GM12875 (cell line): Measurements from ENCODE around the gene ZBTB16.

Experiments used
- H3K4me3 ChIP-seq: one replicate; pipeline ENCODE4 v1.5.1; 2011; ENCODE audit warnings: low read depth, low read length, control low read depth
- CTCF ChIP-seq: IDR thresholded peaks from 2 replicates; pipeline ENCODE4 v1.5.1; 2011; ENCODE audit warnings: low read depth, mild to moderate bottlenecking, control low read depth, inconsistent platforms, low read length, moderate library complexity, borderline replicate concordance; ENCODE audit not compliant: insufficient read depth

Gene ZBTB16

GRCh38 chr11:114277637-114278341 lies 218.3 kb downstream of the ZBTB16 start:
- no peak overlapping the region for H3K4me3 ChIP-seq
- TF ChIP-seq CTCF, result no peak

GRCh38 chr11:114278342-114279065 lies 219.0 kb downstream of the ZBTB16 start:
- H3K4me3 ChIP-seq, result no peak overlapping the region
- TF ChIP-seq CTCF, result no peak

- TF ChIP-seq CTCF, result no peak
- no peak overlapping the region for H3K4me3 ChIP-seq
Observed at GRCh38 chr11:114279792-114280546, 220.5 kb downstream of the ZBTB16 start.

- TF ChIP-seq CTCF, result peak; percentile 49; the same call in 1 of the 2 replicates
- no peak overlapping the region for H3K4me3 ChIP-seq
Observed at GRCh38 chr11:114280696-114281095, 221.2 kb downstream of the ZBTB16 start.

- H3K4me3 ChIP-seq, result no peak overlapping the region
- TF ChIP-seq CTCF, result no peak
Observed at GRCh38 chr11:114281388-114281956, 222.0 kb downstream of the ZBTB16 start.

GRCh38 chr11:114282488-114282887 lies 223.0 kb downstream of the ZBTB16 start:
- TF ChIP-seq CTCF, result no peak
- H3K4me3 ChIP-seq, result no peak overlapping the region
